ENCODE data around the gene BRD9.
"Not testable (repeated sequence)": the region's sequence is repeated elsewhere in the genome, so short reads cannot be mapped to it uniquely, and the experiment has no call there.

BRD9 gene

DNA sequence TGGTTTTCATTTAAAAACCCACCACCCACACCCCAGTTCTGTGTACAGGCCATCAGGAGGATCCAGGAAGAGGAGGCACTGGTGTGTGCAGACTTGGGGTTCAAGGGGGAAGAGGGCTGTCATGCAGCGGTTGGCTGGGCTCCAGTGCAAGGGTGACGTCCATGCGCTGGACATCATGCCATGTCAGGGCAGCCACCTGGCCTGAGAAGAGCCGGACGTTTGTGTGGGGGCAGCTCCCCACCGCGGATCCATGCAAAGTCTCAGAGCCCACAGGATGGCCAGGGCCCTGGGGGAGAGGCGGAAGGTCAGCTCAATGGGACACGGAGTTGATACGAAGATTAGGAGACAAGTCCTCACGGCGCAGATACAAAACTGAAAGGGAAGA is 11.1 kb downstream of the BRD9 start:
- no peak for FAIRE-seq
- DNase-seq (ENCODE audit: insufficient read length, low spot score) = no peak

DNA sequence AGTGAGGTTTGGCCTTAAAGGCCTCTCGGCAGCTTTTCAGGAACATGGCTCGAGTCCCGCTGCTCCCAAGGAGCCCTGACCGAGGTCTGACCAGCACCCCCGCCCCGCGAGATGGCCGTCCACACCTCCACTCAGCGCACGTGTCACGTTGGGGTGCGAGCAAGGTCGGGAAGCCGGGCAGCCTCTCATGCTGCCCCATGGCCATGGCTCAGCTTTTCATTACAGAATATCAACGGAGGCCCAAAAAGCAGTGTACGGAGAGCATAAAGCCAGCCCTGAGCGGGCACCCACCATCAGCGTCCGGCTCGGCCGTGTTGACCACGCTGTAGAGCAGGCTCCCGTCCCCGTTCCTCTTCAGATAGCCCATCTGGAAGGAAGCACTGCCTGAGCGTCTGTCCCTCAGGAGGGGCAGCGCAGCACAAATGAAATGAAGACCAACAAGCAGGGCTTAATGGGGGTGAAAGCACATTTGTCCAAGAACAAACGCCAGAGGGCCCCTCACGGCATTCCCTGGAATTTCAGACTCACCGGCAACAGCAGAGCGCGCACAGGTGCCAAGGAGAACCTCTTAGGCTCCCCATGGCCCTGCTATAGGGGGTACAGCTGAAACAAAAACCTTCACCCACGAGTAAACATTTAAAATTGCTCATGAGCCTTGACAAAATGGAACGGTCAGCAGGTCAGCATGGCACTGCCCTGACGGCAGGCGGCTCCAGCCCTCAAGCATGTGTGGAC is 11.6 kb downstream of the BRD9 start:
- FAIRE-seq (no peak), DNase-seq (ENCODE audit: insufficient read length, low spot score) (no peak)

DNA sequence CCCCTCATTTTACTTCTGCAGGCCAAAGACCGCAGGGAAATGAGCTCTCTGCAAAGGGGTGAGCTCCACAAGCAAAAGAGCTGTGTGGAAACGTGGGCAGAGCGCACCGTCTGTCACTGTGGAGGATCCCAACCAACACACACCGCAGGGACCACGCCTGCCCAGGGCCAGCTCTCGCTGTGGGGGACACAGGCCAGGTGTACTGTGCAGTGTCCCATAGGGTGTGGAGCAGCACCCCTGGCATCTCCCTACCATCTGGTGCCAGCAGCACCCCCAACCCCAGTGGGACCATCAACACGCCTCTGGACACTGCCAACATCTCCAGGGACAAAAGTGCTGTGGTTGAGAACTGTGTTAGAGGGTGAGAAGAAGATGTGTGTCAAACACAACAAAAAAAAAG is 13.9 kb downstream of the BRD9 start:
- FAIRE-seq = peak; percentile 88
- DNase-seq (ENCODE audit: insufficient read length, low spot score) = not testable (repeated sequence)

GRCh38 chr5:878125-878524 is 14.5 kb downstream of the BRD9 start:
- FAIRE-seq = no peak
- no peak for DNase-seq (ENCODE audit: insufficient read length, low spot score)

DNA sequence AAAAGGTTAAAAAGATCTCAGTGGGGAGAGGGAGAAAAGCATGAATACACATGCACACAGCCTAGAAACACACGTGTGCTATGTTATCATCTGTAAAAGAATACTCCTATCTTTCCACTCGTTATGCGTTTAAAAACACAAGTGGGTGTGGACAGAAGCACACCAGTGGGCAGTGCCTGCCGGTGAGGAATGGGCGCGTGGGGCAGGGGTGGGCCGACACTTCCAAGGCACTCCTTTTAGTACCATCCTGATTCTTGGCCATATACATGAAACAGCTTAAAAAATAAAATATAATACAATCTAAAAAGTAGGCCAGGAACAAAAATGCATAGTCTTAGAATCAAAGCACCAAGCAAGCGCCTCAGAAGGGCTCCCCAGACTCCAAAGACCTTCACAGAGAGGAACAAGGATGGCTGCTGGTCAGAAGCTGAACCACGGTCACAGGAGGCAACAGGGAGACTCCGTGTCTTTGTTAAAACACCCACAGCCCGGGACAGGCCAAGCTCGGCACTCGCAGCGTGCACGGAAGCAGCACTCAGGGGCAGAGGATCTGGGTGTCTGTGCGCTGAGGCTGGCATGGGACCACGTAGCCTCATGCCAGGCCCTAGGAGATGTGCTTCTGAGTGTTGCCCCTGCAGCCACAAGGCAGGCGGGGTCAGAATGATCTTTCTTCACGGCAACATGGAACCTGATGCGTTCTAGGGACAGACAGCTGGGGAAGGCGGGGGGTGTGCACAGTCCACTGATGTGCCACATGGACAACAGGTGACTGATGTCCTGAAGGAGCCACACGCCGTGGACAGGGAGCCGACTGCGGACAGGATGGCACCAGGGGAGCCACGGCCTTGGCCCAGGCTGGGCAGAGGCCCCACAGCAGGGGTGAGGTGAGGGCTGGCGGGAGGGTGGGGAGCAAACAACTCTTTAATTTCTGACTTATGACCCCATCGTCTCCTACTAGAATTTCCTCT is 15.9 kb downstream of the BRD9 start:
- no peak for DNase-seq (ENCODE audit: insufficient read length, low spot score)
- no peak for FAIRE-seq

GRCh38 chr5:875931-876330 is 16.7 kb downstream of the BRD9 start:
- FAIRE-seq = no peak
- no peak for DNase-seq (ENCODE audit: insufficient read length, low spot score)

DNA sequence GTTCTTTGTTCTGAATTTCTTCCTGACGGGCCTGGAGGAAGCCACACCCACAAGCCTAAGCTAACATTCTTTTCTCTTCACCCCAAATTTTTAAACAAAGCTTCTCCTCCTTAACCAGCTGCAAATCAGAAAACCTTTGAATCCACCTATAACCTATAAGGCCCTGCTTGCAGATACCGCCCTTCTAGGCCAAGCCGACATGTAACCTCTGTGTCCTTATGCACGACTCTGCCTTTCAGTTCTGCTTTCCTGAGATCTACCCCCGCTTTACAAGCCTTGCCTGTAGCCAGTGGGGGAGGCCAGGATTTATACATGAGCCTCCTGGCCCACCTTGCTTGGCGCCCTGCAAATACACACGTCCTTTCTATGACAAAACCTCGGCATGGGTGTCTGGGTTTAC is 19.3 kb downstream of the BRD9 start:
- FAIRE-seq (no peak), DNase-seq (ENCODE audit: insufficient read length, low spot score) (no peak)

GRCh38 chr5:872301-872700 is 20.3 kb downstream of the BRD9 start:
- DNase-seq (ENCODE audit: insufficient read length, low spot score) = no peak
- FAIRE-seq = no peak

- no peak for FAIRE-seq
- DNase-seq (ENCODE audit: insufficient read length, low spot score) = no peak
Observed at GRCh38 chr5:871596-872298, 20.9 kb downstream of the BRD9 start.

- FAIRE-seq (no peak), DNase-seq (ENCODE audit: insufficient read length, low spot score) (no peak)
Observed at GRCh38 chr5:870956-871355, 21.6 kb downstream of the BRD9 start.

- FAIRE-seq (no peak), DNase-seq (ENCODE audit: insufficient read length, low spot score) (no peak)
Observed at GRCh38 chr5:868428-869135, 24.0 kb downstream of the BRD9 start.

DNA sequence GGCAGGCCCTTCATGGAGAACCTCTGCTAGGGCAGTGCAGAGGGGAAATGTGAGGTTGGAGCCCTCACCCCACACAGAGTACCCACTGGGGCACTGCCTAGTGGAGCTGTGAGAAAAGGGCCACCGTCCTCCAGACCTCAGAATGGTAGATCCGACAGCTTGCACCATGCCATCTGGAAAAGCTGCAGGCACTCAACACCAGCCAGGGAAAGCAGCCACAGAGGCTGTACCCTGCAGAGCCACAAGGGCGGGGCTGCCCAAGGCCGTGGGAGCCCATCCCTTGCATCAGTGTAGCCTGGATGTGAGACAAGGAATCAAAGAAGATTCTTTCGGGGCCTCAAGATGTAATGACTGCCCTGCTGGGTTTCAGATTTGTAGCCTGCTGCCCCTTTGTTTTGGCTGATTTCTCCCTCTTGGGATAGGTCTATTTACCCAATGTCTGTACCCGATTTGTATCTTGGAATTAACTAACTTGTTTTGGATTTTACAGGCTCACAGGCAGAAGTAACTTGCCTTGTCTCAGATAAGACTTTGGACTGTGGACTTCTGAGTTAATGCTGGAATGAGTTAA is 25.2 kb downstream of the BRD9 start:
- FAIRE-seq = no peak
- DNase-seq (ENCODE audit: insufficient read length, low spot score) = no peak

DNA sequence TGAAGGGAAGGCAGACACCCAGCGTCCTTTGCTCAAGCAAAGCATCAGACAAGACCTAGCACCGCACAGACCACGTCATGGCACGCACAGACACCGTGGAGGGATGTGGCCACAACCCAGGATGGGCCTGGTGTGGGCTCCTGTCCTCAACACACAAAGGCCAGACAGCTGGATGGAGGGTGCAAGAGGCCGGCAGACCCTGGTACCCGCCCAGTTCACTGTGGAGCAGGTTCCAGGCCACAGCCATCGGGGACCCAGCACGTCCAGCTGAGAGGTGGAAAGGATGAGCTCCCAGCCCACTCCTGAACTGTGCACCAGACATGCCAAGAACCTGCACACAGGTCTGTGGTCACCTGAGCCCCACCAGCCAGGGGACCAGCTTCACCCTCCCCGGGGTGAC is 26.8 kb downstream of the BRD9 start:
- DNase-seq (ENCODE audit: insufficient read length, low spot score) (no peak), FAIRE-seq (no peak)

DNA sequence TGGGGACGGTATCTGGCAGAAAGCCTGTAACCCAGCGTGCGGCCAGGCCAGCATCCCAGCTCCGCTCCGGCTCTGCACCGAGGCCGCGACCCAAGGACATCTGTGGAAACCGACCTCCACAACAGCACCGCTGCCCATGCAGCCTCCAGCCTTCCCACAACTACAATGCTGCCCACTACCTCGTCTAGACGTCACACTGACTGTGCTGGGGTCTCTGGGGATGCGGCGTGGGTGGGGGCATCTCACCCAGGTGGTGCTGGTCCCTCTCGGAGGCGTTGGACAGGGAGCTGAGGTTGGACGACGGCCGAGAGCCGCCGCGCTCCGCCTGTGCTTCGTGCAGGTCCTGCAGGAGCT is 27.5 kb downstream of the BRD9 start:
- FAIRE-seq (no peak), DNase-seq (ENCODE audit: insufficient read length, low spot score) (no peak)

DNA sequence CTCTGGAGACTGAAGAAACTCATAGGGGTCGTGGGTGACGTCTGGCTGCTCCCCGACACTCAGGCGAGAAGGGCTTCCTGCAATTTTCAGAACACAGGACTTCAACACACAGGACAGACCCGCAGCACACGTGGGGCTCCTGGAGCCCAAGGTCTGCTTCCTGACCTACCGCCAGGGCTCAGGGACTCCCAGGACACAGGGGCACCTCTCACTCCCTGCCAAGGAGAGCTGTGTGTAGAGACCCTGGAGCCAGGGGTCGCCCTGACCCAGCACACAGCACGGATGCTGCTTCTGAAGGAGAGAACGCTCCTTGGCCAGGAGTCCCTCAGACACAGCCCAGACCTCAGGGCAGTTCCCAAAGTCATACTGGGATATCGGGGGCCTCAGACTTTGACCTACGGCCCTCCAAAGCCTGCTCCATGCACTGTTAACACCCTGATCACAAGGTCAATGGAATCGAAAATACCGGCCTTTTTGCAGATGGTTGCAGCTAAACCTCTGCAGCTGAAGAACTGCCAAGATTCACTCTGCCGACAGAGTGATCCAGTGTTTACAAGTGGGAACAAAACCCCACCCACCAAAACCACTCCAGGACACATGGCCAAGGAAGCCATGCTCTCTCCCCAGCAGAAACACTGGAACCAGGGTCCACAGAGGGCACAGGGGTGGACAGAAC is 28.0 kb downstream of the BRD9 start:
- FAIRE-seq (no peak), DNase-seq (ENCODE audit: insufficient read length, low spot score) (no peak)

DNA sequence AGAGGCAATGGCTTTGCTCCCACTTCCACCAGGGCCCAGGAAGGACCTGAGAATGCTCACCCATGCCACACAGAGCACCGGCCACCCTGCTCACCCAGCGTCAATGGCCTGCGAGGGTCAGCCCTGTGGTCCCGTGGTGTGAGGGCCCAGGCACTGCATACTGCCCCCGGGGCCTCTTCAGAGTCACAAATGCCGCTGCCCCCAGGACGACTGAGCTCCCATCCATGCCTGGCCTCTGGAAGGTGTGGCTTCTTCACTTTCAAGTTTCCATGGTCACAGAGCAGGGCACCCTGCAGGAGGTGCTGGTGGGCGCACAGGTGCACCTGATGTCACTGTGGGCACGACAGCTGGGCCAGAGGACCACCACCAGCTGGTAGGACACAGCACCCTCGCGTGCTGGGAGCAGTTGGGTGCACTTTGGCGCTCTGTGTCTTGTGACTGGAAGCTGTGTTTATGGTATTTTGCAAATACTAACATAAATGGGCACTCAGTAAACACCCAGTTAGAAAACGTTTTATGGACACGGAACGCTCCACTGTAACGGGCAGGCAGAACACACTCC is 29.3 kb downstream of the BRD9 start:
- DNase-seq (ENCODE audit: insufficient read length, low spot score) (no peak), FAIRE-seq (no peak)

- DNase-seq (ENCODE audit: insufficient read length, low spot score) = no peak
Observed at GRCh38 chr5:862367-863243, 30.0 kb downstream of the BRD9 start.

GRCh38 chr5:861442-862366 is 30.9 kb downstream of the BRD9 start:
- no peak for FAIRE-seq
- no peak for DNase-seq (ENCODE audit: insufficient read length, low spot score)

More at GRCh38 chr5:862367-863243, 30.0 kb downstream of the BRD9 start:
- FAIRE-seq = no peak
